Bronchial epithelial cell (primary cell): ENCODE results near the gene TEF. TPM values are rescaled to one million over a fixed set of nuclear protein-coding genes. Genes with fewer than 3 reads are reported as not detected.
A peak's percentile ranks its signal among the peaks of the same experiment; 100 is the strongest.

Experiments
- DNase-seq: peaks from one replicate; pipeline ENCODE4 v3.0.0-alpha.2; 2010; ENCODE audit warnings: low read depth
- FAIRE-seq: peaks from 2 replicates; lab custom pipeline; 2011; peaks lifted over from hg19 to GRCh38; lab: Jason Lieb, UNC
- H3K27me3 ChIP-seq: 2 replicates; pipeline ENCODE4 v1.5.1; 2011; ENCODE audit warnings: low read length; ENCODE audit not compliant: control insufficient read depth, insufficient read depth
- H3K36me3 ChIP-seq: 2 replicates; pipeline ENCODE4 v1.5.1; 2011; ENCODE audit warnings: low read length; ENCODE audit not compliant: control insufficient read depth, insufficient read depth
- H3K4me3 ChIP-seq: 2 replicates; pipeline ENCODE4 v1.5.1; 2011; ENCODE audit warnings: mild to moderate bottlenecking, low read depth, low read length, control low read depth
- total RNA-seq: library from RNA; depleted of rRNA; stranded (reverse); fragments of >200 nt; gene quantifications from 2 replicates; pipeline ENCODE4 v1.2.1, GENCODE V29; 2014
- TF ChIP-seq, protein P1 (sequence below): IDR thresholded peaks from 2 replicates; pipeline ENCODE4 v1.5.1; 2011; ENCODE audit warnings: mild to moderate bottlenecking, moderate library complexity, low read length, control low read depth, inconsistent platforms; ENCODE audit not compliant: insufficient read depth, severe bottlenecking

The TEF gene
- total RNA-seq, 1 donor from 2014 or later = 7.6 TPM

DNA sequence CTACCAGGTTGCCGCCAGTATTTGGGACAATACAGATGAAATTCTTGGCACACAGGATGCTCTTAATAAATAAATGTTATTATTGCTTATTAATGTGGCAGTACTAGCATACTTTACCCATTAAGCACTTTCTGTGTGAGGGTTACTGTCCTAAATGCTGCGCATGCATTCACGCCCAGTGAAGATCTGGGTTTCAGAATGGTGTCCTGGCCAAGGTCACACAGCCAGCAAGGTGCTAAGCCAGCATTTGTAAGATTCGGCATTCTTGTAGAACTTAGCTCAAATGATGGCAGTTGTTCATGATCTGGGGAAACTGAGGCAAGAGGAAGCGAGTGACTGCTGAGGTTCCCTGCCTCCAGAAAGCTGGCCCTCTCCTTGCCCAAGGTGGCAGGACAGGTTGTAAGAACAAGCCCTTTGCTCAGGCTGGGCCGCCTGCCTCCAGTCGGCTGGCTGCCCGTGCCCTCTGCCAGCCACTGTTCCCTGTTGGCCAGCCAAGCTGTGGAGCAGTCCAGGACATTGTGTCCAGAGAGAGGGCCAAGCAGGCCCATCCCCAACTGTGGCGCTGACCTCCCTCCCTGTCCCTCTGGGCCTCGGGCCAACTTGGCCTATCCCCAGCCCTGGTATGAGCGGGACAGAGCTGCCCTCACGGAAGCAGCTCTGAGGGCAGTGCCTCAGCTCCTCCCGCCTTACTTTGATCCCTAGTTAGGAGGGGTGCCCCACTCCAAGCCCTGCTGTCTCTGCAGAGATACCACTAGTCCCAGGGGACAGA is 36.1 kb downstream of the TEF start:
- TF ChIP-seq, protein P1, sequence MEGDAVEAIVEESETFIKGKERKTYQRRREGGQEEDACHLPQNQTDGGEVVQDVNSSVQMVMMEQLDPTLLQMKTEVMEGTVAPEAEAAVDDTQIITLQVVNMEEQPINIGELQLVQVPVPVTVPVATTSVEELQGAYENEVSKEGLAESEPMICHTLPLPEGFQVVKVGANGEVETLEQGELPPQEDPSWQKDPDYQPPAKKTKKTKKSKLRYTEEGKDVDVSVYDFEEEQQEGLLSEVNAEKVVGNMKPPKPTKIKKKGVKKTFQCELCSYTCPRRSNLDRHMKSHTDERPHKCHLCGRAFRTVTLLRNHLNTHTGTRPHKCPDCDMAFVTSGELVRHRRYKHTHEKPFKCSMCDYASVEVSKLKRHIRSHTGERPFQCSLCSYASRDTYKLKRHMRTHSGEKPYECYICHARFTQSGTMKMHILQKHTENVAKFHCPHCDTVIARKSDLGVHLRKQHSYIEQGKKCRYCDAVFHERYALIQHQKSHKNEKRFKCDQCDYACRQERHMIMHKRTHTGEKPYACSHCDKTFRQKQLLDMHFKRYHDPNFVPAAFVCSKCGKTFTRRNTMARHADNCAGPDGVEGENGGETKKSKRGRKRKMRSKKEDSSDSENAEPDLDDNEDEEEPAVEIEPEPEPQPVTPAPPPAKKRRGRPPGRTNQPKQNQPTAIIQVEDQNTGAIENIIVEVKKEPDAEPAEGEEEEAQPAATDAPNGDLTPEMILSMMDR = no peak
- Histone ChIP-seq H3K36me3 (no peaks in the 10 kb centered on the region), H3K4me3 (no peak overlapping the region), H3K27me3 (no peaks in the 10 kb centered on the region)
- no peak for FAIRE-seq
- DNase-seq = no peak

DNA sequence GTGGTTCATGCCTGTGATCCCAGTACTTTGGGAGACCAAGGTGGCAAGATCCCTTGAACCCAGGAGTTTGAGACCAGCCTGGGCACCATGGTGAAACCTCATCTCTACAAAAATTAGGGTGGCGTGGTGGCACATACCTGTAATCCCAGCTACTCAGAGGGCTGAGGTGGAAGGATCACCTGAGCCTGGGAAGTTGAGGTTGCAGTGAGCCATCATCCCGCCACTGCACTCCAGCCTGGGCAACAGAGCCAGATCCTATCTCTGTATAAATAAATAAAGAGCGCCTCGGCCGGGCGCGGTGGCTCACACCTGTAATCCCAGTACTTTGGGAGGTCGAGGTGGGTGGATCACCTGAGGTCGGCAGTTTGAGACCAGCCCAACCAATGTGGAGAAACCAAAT is 37.0 kb downstream of the TEF start:
- FAIRE-seq (no peak), DNase-seq (no peak)
- TF ChIP-seq, protein P1 = no peak
- Histone ChIP-seq H3K4me3 (no peak overlapping the region), H3K36me3 (no peaks in the 10 kb centered on the region), H3K27me3 (no peaks in the 10 kb centered on the region)

DNA sequence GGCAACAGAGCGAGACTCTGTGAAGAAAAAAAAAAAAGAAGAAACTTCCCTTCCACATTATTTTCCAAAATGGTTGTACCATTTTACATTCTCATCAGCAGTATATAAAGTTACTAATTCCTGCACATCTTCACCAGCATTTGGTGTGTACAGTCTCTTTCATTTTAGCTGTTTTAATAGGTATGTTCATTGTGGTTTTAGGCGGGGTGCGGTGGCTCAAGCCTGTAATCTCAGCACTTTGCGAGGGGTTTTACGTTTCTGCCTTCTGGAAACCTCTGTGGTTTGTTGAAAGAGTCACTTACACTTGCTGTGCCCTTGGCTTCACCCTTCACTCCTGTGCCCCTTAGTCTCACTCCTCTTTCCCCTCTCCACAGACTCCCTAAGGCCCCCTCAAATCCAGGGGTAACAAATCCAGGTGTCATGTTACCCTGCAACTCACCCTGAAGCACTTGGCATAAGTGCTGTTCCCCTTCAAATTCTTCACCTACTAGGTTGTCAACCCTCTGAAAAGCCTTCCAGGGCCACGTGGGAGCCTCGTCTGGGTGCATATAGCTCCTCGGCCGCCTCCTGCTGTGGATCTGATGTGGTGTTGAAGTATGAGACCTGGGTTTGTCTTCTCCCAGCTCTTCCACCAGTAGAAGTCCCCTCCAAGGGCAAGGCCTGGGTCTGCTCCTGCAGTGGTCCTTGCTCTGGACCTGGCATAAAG is 44.1 kb downstream of the TEF start:
- FAIRE-seq (peak; percentile 82), DNase-seq (no peak)
- TF ChIP-seq, protein P1 = no peak
- Histone ChIP-seq H3K36me3 (no peaks in the 10 kb centered on the region), H3K27me3 (no peaks in the 10 kb centered on the region), H3K4me3 (no peak overlapping the region)

DNA sequence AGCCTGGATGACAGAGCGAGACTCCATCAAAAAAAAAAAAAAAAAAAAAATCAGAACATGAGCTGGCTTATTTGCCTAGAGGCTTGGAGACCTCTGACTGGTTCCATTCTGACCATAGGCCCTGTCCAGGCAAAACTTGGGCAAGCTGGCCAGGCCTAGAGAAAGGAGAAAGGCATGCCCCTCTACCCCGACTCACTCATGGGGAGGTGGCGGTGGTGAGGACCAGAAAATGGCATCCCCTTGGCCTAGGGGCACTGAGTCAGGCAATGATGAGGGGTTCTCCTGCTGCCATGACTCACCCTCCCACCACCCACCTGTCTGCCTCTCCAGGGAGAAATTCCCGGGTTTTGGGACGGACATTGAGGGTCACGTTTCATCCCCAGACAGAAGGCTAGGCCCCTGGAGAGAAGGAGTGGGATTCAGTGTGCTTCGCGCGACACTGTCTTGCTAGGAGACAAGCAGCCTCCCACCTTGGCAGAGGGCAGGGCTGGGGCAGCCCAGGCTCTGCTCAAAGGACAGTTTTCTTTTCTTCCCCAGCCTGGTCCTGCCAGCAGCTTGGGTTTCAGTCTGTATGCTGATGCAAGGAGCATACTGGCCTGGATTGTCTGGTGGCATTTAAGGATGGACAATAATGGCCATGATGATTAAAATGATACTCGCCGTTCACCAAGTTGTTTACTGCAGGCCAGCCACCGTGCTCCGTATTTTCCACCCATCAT is 47.6 kb downstream of the TEF start:
- FAIRE-seq (no peak), DNase-seq (peak; percentile 69)
- Histone ChIP-seq H3K4me3 (no peak overlapping the region), H3K36me3 (peaks cover 2% of the 10 kb centered on the region), H3K27me3 (no peaks in the 10 kb centered on the region)
- TF ChIP-seq, protein P1 = no peak

DNA sequence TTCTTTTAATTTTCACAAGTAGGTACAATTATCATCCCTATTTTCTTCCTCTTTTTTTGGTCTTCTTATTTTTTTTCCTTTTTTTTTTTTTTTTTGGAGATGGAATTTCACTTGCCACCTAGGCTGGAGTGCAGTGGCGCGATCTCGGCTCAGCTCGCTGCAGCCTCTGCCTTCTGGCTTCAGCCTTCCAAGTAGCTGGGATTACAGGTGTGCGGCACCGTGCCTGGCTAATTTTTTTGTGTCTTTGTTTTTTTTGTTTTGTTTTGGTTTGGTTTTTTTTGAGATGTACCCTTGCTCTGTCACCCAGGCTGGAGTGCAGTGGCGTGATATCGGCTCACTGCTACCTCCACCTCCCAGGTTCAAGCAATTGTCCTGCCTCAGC is 48.2 kb downstream of the TEF start:
- peaks cover 4% of the 10 kb centered on the region for H3K36me3 ChIP-seq
- no peak for FAIRE-seq

More for the DNA sequence above, 48.2 kb downstream of the TEF start:
- no peaks in the 10 kb centered on the region for H3K27me3 ChIP-seq
- TF ChIP-seq, protein P1 = no peak
- DNase-seq = no peak
- no peak overlapping the region for H3K4me3 ChIP-seq
